Activated CD4-positive, alpha-beta T cell treated with anti-CD3 and anti-CD28 coated beads, Interleukin-2, amount 50 U/mL, for 48 hours (primary cell): ENCODE data around the gene ELF4.
"Not testable (repeated sequence)": the region's sequence is repeated elsewhere in the genome, so short reads cannot be mapped to it uniquely, and the experiment has no call there.

ENCODE experiments used
- DNase-seq, 2 experiments: peaks; one replicate each; pipeline ENCODE4 v3.0.0-alpha.2; 2020

Gene ELF4

GRCh38 chrX:130110379-130111219, at the start of gene ELF4:
Gene ELF4, minus strand, starts transcription at chrX:130110497. Its CDS starts 29,167 bp downstream, at chrX:130081330.
- peak; percentile 52 to 60 for DNase-seq

- DNase-seq: no peak
These were observed 49.5 kb upstream of the ELF4 start for GRCh38 chrX:130159776-130160175.

GRCh38 chrX:130158311-130158710, 48.0 kb upstream of the ELF4 start:
- no peak for DNase-seq

- DNase-seq: no peak
These were observed 45.3 kb upstream of the ELF4 start for GRCh38 chrX:130155564-130155963.

GRCh38 chrX:130147631-130148030, 37.3 kb upstream of the ELF4 start:
- no peak for DNase-seq

GRCh38 chrX:130145123-130145522, 34.8 kb upstream of the ELF4 start:
- DNase-seq: no peak

- no peak for DNase-seq
These were observed 34.2 kb upstream of the ELF4 start for GRCh38 chrX:130144509-130144908.

GRCh38 chrX:130139474-130140201, 29.3 kb upstream of the ELF4 start:
- no peak for DNase-seq

GRCh38 chrX:130136961-130137360, 26.7 kb upstream of the ELF4 start:
- DNase-seq: no peak

GRCh38 chrX:130136496-130136895, 26.2 kb upstream of the ELF4 start:
- DNase-seq: no peak

- DNase-seq: no peak
These were observed 20.7 kb upstream of the ELF4 start for GRCh38 chrX:130130990-130131389.

- no peak for DNase-seq
These were observed 15.0 kb upstream of the ELF4 start for GRCh38 chrX:130125091-130125874.

- DNase-seq: no peak
These were observed 14.3 kb upstream of the ELF4 start for GRCh38 chrX:130124577-130124976.

- DNase-seq: no peak
These were observed 11.2 kb upstream of the ELF4 start for GRCh38 chrX:130121505-130121800.

- peak; percentile 65 to 70 for DNase-seq
These were observed 10.6 kb upstream of the ELF4 start for GRCh38 chrX:130120746-130121504.

- DNase-seq: peak; percentile 11 to 23
These were observed 10.0 kb upstream of the ELF4 start for GRCh38 chrX:130120321-130120731.

- no peak for DNase-seq
These were observed 9.1 kb upstream of the ELF4 start for GRCh38 chrX:130119312-130119898.

GRCh38 chrX:130118441-130119311, 8.4 kb upstream of the ELF4 start:
- DNase-seq: peak; percentile 15 to 23

GRCh38 chrX:130117166-130117565, 6.9 kb upstream of the ELF4 start:
- no peak for DNase-seq

GRCh38 chrX:130115119-130115885, 5.0 kb upstream of the ELF4 start:
- not testable (repeated sequence) for DNase-seq
